ENCODE measurements around the gene OS9. TPM values are rescaled to one million over a fixed set of nuclear protein-coding genes. Genes with fewer than 3 reads are reported as not detected.

OS9 gene
- total RNA-seq, 4 donors from 2014 or later, result 139 to 223 (median 148) TPM

DNA sequence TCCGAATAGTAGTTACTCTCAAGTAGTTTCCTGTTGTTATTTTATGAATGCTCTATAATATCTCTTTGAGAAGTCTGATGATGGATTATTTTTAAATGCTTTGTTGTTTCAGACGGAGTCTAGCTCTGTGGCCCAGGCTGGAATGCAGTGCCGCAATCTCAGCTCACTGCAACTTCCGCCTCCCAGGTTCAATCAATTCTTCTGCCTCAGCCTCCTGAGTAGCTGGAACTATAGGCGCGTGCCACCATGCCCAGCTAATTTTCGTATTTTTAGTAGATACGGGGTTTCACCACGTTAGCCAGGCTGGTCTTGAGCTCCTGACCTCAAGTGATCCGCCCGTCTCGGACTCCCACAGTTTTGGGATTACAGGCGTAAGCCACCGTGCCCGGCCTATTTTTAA lies 1.4 kb upstream of the OS9 start:
- Histone ChIP-seq H3K36me3 (peaks cover 15 to 23% (median 20%) of the 10 kb centered on the region in 4 donors), H3K27me3 (peaks cover 0 to 10% (median under 1%) of the 10 kb centered on the region in 4 donors), H3K9me3 (no peaks in the 10 kb centered on the region), H3K4me3 (no peak overlapping the region), H3K27ac (replicated peaks in 1 of 4) (no peak overlapping the region), H3K4me1 (peaks cover 12 to 21% (median 18%) of the 10 kb centered on the region in 4 donors)
- DNase-seq (ENCODE audit: extremely low spot score), result no peak
- no peak for TF ChIP-seq POLR2A (IDR thresholded peaks at IDR 0.05; ENCODE audit: low read depth)
- no peak for TF ChIP-seq POLR2AphosphoS5 (IDR thresholded peaks at IDR 0.05)
- no peak for TF ChIP-seq EP300 (IDR thresholded peaks at IDR 0.05)
- TF ChIP-seq, protein P1, sequence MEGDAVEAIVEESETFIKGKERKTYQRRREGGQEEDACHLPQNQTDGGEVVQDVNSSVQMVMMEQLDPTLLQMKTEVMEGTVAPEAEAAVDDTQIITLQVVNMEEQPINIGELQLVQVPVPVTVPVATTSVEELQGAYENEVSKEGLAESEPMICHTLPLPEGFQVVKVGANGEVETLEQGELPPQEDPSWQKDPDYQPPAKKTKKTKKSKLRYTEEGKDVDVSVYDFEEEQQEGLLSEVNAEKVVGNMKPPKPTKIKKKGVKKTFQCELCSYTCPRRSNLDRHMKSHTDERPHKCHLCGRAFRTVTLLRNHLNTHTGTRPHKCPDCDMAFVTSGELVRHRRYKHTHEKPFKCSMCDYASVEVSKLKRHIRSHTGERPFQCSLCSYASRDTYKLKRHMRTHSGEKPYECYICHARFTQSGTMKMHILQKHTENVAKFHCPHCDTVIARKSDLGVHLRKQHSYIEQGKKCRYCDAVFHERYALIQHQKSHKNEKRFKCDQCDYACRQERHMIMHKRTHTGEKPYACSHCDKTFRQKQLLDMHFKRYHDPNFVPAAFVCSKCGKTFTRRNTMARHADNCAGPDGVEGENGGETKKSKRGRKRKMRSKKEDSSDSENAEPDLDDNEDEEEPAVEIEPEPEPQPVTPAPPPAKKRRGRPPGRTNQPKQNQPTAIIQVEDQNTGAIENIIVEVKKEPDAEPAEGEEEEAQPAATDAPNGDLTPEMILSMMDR (IDR thresholded peaks at IDR 0.05), result no peak
- 92% methylated on average over 15 of the region's 15 CpGs for WGBS
- intact Hi-C loops (cut with DNase I), result loop anchor here (5.0 kb wide), 1 partner anchor 110 kb away; no protein-coding TSS in a partner anchor

DNA sequence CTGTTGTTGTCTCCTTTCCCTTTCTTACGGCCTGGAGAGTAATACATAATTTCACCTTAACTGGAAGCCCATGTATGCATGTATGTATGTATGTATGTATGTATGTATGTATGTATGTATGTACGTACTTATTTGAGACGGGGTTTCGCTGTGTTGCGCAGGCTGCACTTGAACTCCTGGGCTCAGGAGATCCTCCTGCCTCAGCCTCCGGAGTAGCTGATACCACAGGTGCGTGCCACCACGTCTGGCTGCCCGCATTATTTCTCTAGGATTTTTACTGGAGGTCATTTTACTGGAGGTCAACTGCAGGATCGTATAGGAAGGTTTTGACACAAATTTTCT lies 644 bp upstream of the OS9 start:
- H3K27me3 ChIP-seq, result peaks cover 0 to 2% (median 0%) of the 10 kb centered on the region in 4 donors
- intact Hi-C loops (cut with DNase I), result loop anchor here (5.0 kb wide), 1 partner anchor 111 kb away; no protein-coding TSS in a partner anchor
- H3K9me3 ChIP-seq, result no peaks in the 10 kb centered on the region
- peaks cover 12 to 21% (median 18%) of the 10 kb centered on the region in 4 donors for H3K4me1 ChIP-seq
- H3K27ac ChIP-seq (replicated peaks in 1 of 4), result peak overlapping the region; percentile 34 to 85 (median 56)
- H3K4me3 ChIP-seq, result peak overlapping the region; percentile 72 to 89 (median 84)
- WGBS, result 64% methylated on average over 10 of the region's 10 CpGs
- no peak for TF ChIP-seq POLR2A (IDR thresholded peaks at IDR 0.05; ENCODE audit: low read depth)
- TF ChIP-seq EP300 (IDR thresholded peaks at IDR 0.05), result no peak
- TF ChIP-seq, protein P1 (IDR thresholded peaks at IDR 0.05), result no peak
- TF ChIP-seq POLR2AphosphoS5 (IDR thresholded peaks at IDR 0.05), result no peak
- no peak for DNase-seq (ENCODE audit: extremely low spot score)
- peaks cover 15 to 28% (median 22%) of the 10 kb centered on the region in 4 donors for H3K36me3 ChIP-seq

DNA sequence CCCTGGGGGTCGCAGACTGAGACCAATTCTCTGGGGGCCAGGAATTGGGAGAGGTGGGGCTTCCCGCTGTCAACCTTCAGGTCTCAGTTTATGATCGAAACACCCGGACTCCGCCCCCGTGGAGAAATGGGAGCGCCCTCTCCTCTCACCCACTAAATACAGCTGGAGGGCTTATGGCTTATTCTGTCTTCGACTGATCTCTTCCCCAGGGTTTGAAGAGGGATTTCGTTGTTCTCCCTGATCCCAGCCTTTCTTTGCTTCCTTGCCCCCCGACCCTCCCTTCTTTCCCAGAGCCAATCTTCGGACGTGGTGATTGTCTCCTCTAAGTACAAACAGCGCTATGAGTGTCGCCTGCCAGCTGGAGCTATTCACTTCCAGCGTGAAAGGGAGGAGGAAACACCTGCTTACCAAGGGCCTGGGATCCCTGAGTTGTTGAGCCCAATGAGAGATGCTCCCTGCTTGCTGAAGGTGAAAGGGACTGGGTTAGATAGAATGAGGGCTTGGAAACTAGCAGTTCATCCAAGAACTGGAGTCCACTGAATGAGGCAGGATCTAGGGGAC lies 607 bp downstream of the OS9 start:
- Histone ChIP-seq H3K9me3 (no peaks in the 10 kb centered on the region), H3K4me3 (peak overlapping the region; percentile 72 to 89 (median 84)), H3K4me1 (peaks cover 12 to 21% (median 18%) of the 10 kb centered on the region in 4 donors), H3K36me3 (peaks cover 15 to 40% (median 27%) of the 10 kb centered on the region in 4 donors), H3K27me3 (no peaks in the 10 kb centered on the region), H3K27ac (replicated peaks in 1 of 4) (peak overlapping the region; percentile 72 to 85 (median 77))
- 2% methylated on average over 15 of the region's 15 CpGs for WGBS
- no peak for DNase-seq (ENCODE audit: extremely low spot score)
- TF ChIP-seq, protein P1 (IDR thresholded peaks at IDR 0.05), result no peak
- TF ChIP-seq EP300 (IDR thresholded peaks at IDR 0.05) (no peak), POLR2AphosphoS5 (IDR thresholded peaks at IDR 0.05) (no peak), POLR2A (IDR thresholded peaks at IDR 0.05; ENCODE audit: low read depth) (no peak)
- intact Hi-C loops (cut with DNase I), result loop anchor here (5.0 kb wide), 1 partner anchor 112 kb away; no protein-coding TSS in a partner anchor

DNA sequence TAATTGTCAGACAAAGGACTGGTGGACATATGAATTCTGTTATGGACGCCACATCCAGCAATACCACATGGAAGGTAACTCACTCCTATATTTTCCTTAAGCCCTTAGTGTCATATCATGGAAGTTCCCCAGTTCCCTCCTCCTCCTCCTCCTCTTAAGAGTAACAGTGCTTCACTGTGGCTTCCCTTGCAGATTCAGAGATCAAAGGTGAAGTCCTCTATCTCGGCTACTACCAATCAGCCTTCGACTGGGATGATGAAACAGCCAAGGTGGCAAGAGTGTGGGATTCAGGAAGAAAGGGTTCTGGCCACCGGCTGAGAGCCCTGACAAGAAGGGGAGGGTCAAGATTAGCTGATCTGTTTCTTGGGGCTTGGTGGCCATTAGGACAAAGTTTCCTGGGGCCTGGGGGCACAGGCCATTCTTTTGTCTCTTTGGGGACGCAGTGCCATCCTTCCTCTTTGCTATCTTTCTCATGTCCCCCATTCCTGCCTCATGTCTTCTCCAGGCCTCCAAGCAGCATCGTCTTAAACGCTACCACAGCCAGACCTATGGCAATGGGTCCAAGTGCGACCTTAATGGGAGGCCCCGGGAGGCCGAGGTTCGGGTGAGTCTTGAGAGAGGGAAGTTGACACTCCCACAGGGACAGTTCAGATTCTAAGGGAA lies 2.0 kb downstream of the OS9 start:
- intact Hi-C loops (cut with DNase I), result no loop called here
- DNase-seq (ENCODE audit: extremely low spot score), result no peak
- Histone ChIP-seq H3K4me3 (no peak overlapping the region), H3K27ac (replicated peaks in 1 of 4) (no peak overlapping the region), H3K36me3 (peaks cover 15 to 48% (median 30%) of the 10 kb centered on the region in 4 donors), H3K27me3 (no peaks in the 10 kb centered on the region), H3K4me1 (peaks cover 12 to 21% (median 18%) of the 10 kb centered on the region in 4 donors), H3K9me3 (no peaks in the 10 kb centered on the region)
- TF ChIP-seq POLR2AphosphoS5 (IDR thresholded peaks at IDR 0.05) (no peak), POLR2A (IDR thresholded peaks at IDR 0.05; ENCODE audit: low read depth) (no peak), EP300 (IDR thresholded peaks at IDR 0.05) (no peak)
- TF ChIP-seq, protein P1 (IDR thresholded peaks at IDR 0.05), result no peak
- 85% methylated on average over 11 of the region's 11 CpGs for WGBS

Data from esophagus muscularis mucosa (tissue), 4 donors.